CD4-positive, alpha-beta T cell treated with Interleukin-4 for 4 hours (primary cell): ENCODE measurements around the gene CD82.
A peak's percentile ranks its signal among the peaks of the same experiment; 100 is the strongest.

Source experiments
- DNase-seq: peaks from one replicate; pipeline ENCODE4 v3.0.0-alpha.2; 2020

CD82 gene, protein sequence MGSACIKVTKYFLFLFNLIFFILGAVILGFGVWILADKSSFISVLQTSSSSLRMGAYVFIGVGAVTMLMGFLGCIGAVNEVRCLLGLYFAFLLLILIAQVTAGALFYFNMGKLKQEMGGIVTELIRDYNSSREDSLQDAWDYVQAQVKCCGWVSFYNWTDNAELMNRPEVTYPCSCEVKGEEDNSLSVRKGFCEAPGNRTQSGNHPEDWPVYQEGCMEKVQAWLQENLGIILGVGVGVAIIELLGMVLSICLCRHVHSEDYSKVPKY

DNA sequence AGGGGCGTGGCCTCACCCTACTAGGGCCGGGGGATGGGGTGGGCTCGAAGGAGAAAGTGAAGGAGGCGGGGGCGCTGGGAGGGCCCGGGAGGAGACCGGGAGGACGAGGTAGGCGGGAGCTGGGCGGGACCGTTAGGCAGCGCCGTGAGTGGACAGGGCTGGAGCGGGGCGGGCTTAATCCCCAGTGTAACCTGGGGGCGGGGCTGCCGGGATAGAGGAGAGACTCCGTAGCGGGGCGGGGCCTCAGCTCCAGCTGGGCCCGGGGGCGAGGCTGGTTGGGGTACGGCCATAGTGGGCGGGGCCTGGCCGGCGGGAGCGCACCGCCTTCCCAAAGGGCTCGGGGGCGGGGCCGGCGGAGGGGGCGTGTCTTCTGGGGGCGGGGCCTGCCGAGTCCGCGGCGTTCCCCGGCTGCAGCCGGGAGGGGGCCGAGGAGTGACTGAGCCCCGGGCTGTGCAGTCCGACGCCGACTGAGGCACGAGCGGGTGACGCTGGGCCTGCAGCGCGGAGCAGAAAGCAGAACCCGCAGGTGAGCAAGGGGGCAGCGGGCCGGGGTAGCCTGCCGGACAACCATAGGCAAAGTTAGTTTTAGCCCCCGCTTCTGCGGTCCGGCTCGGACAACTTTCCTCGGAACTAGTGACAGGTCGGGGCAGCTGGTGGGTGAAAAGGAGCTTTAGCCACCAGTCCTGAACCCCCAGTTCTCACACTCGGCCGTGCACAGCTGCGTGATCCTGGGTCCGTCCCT, at the start of gene CD82:
CD82 (plus strand) TSS at position 453 of the 742 bp plus-strand sequence. CDS start 29,000 bp downstream, outside the sequence.
- DNase-seq, result peak; percentile 96

DNA sequence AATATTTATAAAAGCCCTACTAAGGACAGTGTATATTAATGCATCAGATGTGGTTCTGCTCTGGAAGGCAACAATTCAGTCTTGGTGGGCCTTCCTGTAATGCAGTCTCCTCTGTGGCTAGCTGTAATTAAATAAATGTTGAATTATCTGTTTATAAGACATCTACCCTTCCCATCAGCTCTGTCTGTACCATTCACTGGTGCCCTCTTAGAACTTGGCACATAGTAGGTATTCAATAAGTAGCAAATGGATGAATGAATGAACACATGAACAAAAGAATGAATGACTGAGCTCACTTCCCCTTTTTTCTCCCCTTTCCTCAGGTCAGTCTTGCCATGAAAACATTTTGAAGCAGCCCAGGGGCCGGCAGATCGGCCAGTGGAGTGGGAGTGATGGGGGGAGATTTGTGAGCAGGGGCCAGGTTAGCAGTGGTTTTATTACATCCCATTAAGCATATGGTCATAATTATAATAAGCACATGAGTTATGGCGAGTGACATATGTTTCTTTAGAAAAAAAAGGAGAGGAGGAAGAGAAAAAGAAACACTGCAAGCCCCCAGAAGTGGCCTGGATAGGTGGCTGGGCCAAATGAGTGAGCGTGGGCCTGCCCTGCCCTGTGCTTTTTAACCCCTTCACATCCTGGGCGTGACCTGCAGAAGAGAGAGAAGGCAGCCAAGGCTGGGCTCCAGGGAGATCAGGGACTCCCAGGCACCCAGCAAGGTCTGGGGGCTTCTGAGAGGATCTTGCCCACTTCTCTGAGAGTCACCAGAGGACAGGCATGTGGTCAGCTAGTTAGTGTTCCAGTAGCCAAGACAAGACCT, 48.6 kb upstream of the CD82 start:
- no peak for DNase-seq

DNA sequence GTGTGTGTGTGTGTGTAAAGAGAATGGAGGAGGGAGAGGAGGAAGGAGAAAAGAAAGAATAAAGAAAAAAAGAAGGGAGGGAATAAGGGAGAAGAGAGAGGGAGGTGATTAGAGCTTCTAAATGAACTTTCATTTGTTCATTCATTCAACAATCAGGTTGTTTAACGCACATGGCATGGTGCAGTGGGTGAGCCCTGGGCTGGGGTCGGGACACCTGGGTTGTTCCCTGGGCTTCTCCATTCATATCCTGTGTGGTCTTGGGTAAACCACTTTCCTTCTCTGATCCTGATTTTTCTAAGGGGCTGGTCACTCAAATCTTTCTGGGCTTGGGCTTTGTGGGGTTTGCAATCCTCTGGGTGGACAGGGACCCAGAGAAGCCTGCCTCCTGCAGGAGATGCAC, 47.9 kb upstream of the CD82 start:
- DNase-seq, result no peak

DNA sequence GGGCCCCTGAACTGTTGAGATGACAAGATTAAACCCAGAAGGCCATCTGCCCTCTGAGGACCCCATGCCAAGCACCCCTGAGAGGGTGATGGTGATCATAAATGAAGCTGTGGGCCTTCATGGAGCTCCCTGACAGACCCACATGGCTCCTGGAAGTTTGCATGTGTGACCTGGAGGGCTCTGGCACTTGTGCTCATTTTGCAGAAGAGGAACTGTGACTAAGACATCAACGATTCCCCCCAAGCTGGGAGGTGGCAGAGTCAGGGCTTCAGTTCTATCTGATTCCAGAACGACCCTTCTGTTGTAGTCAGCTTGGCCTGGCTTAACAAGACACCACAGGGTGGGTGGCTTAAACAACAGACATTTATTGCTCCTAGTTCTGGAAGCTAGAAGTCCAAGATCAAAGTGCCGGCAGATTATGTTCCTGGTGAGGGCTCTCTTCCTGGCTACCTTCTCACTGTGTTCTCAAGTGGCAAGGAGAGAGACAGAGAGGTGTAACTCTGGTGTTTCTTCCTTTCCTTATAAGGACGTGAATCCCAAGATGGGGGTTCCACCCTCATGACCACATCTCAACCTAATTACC, 46.4 kb upstream of the CD82 start:
- no peak for DNase-seq

DNA sequence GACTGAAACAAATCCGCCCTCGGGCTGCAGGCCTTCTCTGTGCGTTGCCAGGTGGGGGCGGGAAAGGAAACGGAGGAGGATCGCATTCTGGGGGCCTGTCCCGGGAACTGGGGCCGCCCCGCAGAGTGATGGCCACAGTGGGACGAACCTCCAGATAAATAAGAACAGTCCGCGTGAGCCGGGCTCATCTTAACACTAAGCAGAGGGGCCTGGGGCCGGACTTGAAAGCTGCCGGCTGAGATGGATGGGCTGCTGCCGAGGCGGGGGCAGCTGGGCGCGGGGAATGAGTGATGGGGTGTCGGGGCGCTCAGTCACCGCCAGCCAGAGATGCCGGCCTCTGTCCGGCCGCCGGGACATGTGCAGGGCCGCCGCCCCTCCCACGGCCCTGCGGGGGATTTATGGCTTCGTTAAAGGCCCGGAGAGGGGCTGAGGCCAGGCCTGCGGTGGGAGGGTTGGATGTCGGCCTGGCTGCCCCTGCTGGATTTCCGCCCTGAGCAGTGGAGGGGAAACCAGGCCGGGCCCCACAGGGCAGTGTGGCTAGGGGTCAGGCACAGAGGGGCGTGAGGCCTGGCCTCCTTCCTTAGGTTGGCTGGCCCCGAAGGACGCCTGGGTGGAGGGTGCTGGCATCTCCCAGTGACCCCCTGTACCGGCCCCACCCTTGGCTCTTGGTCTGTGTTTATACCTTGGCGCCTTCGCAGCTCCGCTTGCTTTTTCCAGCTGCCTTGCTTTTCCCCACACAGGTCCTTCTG, 45.3 kb upstream of the CD82 start:
- no peak for DNase-seq

DNA sequence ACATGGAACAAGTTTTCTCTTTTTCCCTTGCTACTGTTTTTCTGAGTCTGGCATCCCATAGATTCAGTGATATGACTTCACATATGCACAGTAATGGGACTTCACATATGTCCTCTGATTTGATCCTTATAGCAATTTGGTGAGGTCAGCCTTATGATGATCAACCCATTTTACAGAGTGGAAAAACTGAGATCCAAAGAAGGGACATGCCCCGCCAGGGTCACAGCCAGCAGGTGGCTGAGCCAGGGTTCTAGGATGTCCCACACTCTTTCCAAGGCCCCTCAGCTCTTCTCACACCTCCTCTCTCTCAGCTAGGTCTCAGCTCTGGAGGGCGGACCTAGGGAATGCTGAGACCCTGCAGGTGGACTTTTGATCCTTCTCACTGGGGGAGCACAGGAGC, 44.3 kb upstream of the CD82 start:
- DNase-seq, result no peak

DNA sequence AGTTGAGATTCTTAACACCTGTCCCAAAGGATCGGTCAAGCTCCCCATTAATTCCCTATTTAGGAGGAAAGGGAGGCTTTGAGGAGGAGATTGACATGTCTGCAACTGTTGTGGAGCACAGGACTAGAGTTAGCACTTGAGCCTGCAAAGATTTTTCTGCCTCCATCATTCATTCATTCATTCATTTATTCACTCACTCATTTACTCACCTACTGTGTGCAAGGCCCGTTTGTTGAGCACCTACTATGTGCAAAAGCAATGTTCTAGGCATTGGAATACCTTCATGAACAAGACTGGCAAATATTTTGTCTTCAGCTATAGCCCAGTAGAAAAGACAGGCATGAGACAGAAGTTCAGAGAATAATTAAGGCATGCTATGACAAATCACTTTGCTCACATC, 43.2 kb upstream of the CD82 start:
- no peak for DNase-seq

DNA sequence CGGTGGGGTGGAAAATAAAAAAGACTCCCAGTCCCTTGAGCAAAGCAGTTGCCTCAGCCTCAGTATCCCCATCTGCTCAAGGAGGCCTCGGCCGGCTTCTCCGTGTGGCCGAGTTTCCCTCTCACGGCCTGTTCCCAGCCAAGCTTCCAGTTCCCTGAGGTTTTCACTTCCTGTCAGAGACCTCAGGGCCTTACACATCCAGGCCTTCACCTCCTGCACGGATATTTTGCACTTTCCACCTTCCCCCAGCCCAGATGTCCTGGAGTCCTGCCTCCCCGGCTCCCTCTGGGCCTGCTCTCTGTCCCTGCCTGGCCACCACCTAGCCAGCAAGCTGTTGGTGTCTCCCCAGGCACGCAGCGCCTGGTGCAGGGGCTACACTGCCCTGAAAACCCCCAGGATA, 41.1 kb upstream of the CD82 start:
- no peak for DNase-seq

DNA sequence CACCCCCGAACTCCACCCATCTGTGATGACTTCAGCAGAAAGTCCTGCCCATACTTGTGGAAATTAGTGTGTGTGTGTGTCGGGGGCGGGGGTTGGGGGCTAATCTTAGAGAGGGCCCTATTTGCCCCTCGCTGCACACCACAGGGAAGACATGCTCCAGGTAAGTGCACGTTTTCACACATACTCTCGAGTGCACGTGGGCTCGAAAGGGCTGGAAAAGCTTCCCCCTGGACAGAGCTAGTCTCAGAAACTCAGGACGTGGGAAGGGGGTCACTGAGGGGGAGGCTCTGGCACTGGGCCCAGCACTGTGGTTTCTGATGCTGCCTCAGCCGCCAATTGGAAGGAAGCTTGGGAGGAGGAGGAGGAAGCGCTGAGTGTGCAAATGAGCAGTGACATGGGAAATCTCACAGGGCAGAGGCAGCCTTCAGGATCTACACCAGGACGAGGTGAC, 40.7 kb upstream of the CD82 start:
- DNase-seq, result no peak

DNA sequence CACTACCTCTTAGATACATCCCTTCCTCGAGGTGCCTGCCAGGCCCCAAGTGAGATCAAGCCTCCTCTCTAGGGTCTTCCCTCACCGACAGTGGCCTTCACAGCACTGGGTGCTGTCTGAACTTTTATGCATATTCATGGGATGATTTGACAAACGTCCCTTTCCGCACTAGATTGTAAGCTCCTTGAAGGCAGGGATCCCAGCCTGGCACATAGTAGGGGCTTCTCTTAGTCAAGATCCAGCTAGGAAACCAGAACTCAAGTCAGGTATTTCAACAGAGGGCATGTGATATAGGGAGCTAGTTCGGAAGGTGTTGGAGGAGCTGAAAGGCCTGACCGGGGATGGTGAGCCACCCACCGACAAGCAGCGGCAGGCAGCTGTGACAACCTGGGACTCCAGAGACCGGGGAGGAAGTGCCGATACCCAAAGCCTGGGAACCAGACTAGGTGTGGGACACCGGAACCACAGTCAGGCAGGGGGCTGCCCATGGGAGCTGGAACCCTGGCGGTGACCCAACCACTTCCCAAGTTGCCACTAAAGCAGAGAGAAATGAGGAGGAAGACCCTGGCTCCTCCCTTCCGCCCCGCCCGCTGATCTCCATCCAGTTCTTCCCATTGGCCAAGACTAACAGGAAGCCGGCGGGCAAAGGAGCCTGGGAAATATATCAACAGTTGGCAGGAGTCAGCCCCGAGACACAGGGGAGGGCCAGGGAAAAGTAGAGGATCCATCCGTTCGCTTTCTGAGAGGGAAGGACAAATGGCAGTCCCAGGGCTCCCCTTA, 39.8 kb upstream of the CD82 start:
- DNase-seq, result no peak

DNA sequence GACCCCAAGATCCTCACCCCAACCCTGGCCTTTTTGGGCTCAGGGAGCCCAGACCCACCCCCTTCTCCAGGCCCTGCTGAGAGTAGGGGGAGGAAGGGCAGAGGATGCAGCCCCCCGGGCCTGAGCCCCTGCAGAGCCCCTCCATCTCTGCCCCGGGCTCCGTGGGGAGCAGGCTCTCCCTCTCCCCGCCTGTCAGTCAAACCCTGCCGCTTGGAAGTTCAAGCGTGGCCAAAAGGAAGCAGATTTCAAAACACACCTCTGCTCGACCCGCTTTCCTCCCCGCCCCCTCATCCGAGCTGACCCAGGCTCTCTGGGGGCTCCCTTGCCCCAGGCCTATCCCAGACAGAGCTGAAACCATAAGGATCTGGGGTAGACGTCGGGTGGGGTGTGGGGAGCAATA, 39.0 kb upstream of the CD82 start:
- DNase-seq, result no peak

DNA sequence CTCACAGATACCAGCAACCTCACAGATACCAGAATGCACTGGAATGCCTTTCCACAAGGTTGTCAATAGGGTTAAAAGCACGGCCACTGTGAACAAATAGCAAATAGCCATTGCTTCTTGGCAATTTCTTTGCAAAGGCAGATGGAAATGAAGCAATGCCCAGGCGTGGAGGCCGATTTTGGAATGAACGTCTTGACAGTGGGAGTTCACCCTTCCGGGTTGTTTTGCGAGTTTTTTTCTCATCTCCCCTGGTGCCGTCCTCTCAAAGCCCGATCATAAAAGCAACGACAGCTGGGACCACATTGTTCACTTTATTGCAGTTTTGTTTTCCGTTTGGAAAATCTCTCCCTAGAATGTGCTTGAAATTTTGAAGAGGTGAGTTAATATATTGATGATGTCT, 38.0 kb upstream of the CD82 start:
- DNase-seq, result no peak

DNA sequence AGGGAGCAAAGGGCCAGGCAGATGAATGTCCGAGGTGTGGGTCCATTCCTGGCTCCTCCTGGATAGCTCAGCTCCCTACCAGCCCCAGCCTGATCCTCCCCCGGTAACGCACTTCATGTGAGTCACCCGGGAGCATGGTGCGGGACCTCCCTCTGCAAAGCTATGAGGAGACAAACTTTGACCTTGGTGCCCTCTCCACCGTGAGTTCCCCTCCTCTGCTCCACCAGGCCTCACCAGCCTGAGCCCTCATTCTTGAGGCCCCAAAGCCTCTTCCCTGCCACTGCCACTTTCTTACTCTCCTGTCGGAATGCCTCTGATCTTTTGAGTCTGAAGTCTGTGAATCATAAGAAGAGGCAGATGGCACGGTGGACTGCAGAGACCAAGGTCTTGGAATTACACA, 37.4 kb upstream of the CD82 start:
- no peak for DNase-seq

DNA sequence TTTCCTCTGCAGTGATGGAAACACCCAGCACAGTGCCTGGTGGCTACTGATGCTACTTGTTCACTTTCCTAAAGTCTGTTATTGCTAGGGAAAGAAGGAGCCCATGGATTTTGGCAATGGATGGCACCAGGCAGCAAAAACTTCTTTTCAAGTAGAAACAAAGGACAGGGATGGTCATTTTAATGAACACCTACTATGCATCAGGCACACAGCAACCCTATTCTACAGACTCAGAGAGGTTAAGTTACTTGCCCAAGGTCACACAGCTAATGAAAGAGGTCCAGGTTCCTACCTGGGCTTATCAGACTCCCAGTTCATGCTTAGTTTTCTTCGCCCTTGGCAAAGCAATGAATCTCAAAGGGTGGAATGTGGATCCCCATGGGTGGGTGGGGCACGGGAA, 36.9 kb upstream of the CD82 start:
- DNase-seq, result no peak

DNA sequence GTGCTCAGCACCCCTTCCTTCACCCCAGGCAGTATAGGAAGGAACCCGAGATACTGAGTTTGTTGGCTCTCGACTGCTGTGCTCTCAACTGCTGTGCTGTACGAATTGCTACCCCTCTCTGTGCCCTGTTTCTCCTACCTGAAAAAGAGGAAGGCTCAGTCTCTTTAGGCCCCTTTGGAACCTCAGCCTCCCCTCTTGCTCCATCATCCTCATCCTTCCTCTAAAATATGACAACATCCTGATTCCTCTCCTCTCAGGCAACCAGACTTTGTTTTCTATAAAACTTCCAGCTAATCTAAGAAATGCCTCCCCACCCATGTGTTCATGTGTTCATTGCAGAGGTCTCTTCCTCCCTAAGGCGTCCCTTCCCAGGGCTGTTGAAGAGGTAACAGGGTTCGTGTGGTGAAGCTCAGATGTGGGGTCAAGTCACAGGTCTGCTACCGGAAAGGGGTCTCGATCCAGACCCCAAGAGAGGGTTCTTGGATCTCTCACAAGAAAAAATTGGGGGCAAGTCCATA, 35.5 kb upstream of the CD82 start:
- no peak for DNase-seq

DNA sequence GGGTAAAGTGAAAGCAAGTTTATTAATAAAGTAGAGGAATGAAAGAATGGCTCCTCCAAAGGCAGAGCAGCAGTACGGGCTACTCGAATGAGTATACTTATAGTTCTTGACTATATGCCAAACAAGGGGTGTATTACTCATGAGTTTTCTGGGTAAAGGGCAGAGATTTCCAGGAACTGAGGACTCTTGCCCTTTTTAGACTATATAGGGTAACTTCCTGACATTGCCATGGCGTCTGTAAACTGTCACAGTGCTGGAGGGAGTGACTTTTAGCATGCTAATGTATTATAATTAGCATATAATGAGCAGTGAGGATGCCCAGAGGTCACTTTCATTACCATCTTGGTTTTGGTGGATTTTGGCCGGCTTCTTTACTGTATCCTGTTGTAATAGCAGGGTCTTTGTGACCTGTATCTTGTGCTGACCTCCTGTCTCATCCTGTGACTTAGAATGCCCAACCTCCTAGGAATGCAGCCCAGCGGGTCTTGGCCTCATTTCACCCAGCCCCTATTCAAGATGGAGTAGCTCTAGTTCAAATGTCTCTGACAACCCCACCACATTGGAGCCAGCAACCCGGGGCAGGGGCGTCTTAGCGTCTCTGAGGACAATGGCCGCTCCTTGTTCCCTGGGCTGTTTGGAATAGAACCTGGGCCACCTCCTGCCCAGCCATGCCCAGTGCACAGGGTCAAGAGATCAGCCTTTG, 34.9 kb upstream of the CD82 start:
- peak; percentile 32 for DNase-seq

DNA sequence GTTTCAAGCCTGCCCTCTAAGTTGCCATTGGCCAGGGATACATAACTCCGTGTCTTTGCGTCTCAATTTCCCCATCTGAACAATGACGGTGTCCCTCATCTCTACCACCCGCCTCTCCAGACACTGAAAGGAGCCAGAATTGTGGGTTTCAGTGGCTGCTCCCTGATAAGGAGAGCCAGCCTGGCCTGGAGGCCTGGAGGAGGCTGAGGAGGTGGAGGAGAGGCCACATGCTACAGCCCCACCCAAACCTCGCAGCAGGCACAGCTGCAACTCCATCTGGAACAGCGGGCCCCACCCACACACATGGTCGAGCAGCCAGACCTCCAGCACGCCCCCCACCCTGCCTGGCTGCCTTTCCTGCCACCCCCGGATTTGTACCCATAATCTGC, 34.4 kb upstream of the CD82 start:
- no peak for DNase-seq

DNA sequence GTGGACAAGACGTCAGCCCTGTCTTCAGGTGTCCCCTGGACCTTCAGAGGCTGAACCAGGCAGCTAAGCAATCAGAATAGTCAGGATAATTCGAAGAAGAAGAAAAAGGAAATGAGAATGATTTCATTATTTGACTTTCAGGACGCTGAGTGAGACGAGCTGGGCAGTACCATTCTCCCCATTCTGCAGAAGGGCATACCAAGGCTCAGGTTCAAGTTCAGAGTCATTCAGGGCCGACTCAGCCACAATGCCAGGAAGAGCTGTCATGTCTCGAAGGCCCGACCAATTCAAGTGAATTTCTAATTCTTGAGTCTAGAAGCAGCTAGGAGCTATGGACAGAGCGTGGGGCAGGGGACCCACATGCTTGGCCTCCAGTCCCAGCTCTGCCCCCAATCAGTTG, 33.8 kb upstream of the CD82 start:
- DNase-seq, result no peak

DNA sequence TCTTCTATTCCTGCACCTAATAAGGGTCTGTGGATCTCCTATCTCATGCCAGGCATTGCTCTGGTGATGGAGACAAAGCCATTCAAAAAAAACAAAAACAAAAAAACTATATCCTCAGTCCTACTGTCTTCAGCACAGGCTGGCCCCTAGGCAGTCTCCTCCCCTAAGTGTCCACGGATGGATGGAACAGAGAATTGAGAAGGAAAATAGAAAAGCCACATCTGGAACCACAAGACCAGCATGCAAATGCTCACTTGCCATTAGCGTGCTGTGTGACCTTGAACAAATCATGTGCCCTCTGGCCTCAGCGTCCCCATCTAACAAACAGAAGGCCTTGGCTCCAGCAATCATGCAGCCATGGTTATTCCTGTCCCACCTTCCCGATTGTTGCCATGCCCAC, 32.7 kb upstream of the CD82 start:
- DNase-seq, result no peak

DNA sequence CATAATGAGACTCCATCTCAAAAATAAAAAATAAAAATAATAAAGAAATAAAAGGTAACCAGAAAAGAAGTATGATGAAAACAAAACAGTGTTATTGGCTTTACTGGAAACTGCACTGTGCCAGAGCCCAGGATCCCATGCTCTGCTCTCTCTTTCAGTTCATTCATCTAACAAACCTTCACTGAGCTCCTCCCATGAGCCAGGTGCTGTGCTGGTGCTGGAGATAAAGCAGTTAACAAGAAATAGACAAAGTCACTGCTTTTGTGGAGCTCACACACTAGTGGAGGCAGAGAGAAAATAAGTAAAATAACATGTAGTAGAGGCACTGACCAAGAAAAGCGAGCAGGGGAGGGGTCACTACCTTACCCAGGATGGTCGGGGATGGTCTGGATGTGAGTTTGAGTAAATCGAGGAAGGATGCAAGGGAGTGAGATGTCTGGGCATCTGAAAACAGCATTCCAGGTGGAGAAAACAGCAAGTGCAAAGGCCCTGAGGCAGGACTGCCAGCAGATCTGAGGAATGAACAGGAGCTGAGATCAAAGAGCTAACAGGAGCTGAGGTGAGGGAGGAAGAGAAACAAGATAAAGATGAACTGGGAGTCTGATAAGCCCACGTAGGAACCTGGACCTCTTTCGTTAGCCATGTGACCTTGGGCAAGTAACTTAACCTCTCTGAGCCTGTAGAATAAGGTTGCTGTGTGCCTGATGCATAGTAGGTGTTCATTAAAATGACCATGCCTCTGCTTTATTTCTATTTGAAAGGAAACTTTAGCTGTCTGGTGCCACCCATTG, 31.3 kb upstream of the CD82 start:
- DNase-seq, result no peak
